HG03558 (cell line): ENCODE data around the gene EBF3.

Source experiments
- ATAC-seq: cut with Tn5 transposase; IDR thresholded peaks from one replicate; pipeline ENCODE4 v1.9.1; 2021; ENCODE audit warnings: moderate number of reproducible peaks; ENCODE audit not compliant: unreplicated experiment; ENCODE audit errors: extremely low read depth

Gene EBF3

GRCh38 chr10:129971381-129972144, 7.5 kb upstream of the EBF3 start:
- no peak for ATAC-seq

GRCh38 chr10:129970465-129971364, 6.6 kb upstream of the EBF3 start:
- ATAC-seq = no peak

GRCh38 chr10:129969911-129970464, 5.9 kb upstream of the EBF3 start:
- ATAC-seq = no peak

GRCh38 chr10:129969184-129969910, 5.3 kb upstream of the EBF3 start:
- ATAC-seq = no peak

GRCh38 chr10:129968853-129969183, 4.7 kb upstream of the EBF3 start:
- no peak for ATAC-seq

- no peak for ATAC-seq
Observed at GRCh38 chr10:129968020-129968852, 4.2 kb upstream of the EBF3 start.

- no peak for ATAC-seq
Observed at GRCh38 chr10:129967579-129968019, 3.5 kb upstream of the EBF3 start.

- no peak for ATAC-seq
Observed at GRCh38 chr10:129966889-129967578, 3.0 kb upstream of the EBF3 start.

- ATAC-seq = no peak
Observed at GRCh38 chr10:129966370-129966888, 2.4 kb upstream of the EBF3 start.

- ATAC-seq = no peak
Observed at GRCh38 chr10:129965959-129966358, 1.9 kb upstream of the EBF3 start.

- no peak for ATAC-seq
Observed at GRCh38 chr10:129965425-129965808, 1.3 kb upstream of the EBF3 start.

GRCh38 chr10:129964611-129965424, 744 bp upstream of the EBF3 start:
- no peak for ATAC-seq

- no peak for ATAC-seq
Observed at GRCh38 chr10:129962872-129963640, 1.0 kb downstream of the EBF3 start.

- no peak for ATAC-seq
Observed at GRCh38 chr10:129962031-129962871, 1.8 kb downstream of the EBF3 start.

GRCh38 chr10:129961157-129961701, 2.8 kb downstream of the EBF3 start:
- no peak for ATAC-seq

GRCh38 chr10:129960481-129961156, 3.5 kb downstream of the EBF3 start:
- no peak for ATAC-seq
